K562 (cell line): ENCODE measurements around the gene DCHS2. TPM values are rescaled to one million over a fixed set of nuclear protein-coding genes. Genes with fewer than 3 reads are reported as not detected.

Experiments
- AFF1 ChIP-seq, 2 experiments: fragments of 450-650 bp; IDR thresholded peaks; 2 replicates each; pipeline ENCODE4 v1.6.1; 2018; ENCODE audit warnings: mild to moderate bottlenecking in 2 of 2, low read depth in 1 of 2; ENCODE audit not compliant: partially characterized antibody in 2 of 2
- CTCF ChIP-seq, 3 experiments: IDR thresholded peaks in 2 of 3; conservative IDR thresholded peaks in 1 of 3; 2 replicates each; pipeline ENCODE4 v1.5.1; 2011 to 2012; ENCODE audit warnings: low read length in 3 of 3, mild to moderate bottlenecking in 3 of 3, control low read depth in 2 of 3, improper control_type of control experiment in 1 of 3, inconsistent platforms in 1 of 3, low read depth in 1 of 3, mixed read lengths in 1 of 3, moderate library complexity in 1 of 3; ENCODE audit not compliant: insufficient read depth in 2 of 3
- RAD21 ChIP-seq, 2 experiments: fragments of 250-450 bp in 1 of 2; fragments of 450-650 bp in 1 of 2; sonication (Bioruptor Pico) in 1 of 2; formaldehyde crosslinking in 1 of 2; IDR thresholded peaks in 1 of 2; conservative IDR thresholded peaks in 1 of 2; 2 replicates each; pipeline versions ENCODE4 v1.4.0 to v1.8.0; 2020 to 2022; ENCODE audit warnings: mild to moderate bottlenecking in 2 of 2, moderate library complexity in 1 of 2
- polyA plus RNA-seq, 8 experiments: library from polyadenylated mRNA; depleted of rRNA in 4 of 8; stranded (reverse) in 5 of 8; unstranded in 3 of 8; fragments of >200 nt; fragmentation: Nextera tagmentation in 2 of 8; fragmentation: Illumina TruSeq in 1 of 8; extraction: Ambion mirVana in 2 of 8; extraction: Trizol in 1 of 8; gene quantifications; 2 replicates each; pipeline versions ENCODE4 v1.2.1 to v1.2.3, GENCODE V29; 2011 to 2014; ENCODE audit warnings: inconsistent platforms in 1 of 8, missing spikeins in 1 of 8
- total RNA-seq, 7 experiments: library from RNA; depleted of rRNA in 6 of 7; stranded (reverse); fragments of >200 nt in 6 of 7; fragmentation: Illumina TruSeq in 2 of 7; extraction: Trizol in 2 of 7; gene quantifications; 2 replicates each; pipeline versions ENCODE4 v1.2.1 to v1.2.3, GENCODE V29; 2011 to 2021; ENCODE audit warnings: low replicate concordance in 1 of 7

Gene DCHS2
- total and polyA plus RNA-seq, 9 of the 15 experiments (the other 6 are each of a cell fraction or from before 2014, with no cell fraction given) = 0.49 to 7.1 (median 5.3) TPM

GRCh38 chr4:154329268-154329868 is 162.2 kb downstream of the DCHS2 start (continued):
- peak in 1 of 2 experiments; percentile 63; a peak in 3 of 4 replicates for TF ChIP-seq RAD21 (CRISPR knock-in tag; conservative IDR thresholded peaks at IDR 0.05 in 1 of 2, IDR thresholded peaks at IDR 0.05 in 1 of 2)
- TF ChIP-seq CTCF (IDR thresholded peaks at IDR 0.05 in 2 of 3, conservative IDR thresholded peaks at IDR 0.05 in 1 of 3; ENCODE audit: insufficient read depth in 2 of 3, low read depth in 1 of 3, low read length in 3 of 3) = peak; percentile 35 to 60 (median 49); a peak in 4 of 6 replicates
- TF ChIP-seq AFF1 (IDR thresholded peaks at IDR 0.05; ENCODE audit: low read depth in 1 of 2, partially characterized antibody in 2 of 2) = no peak
